Fibroblast of skin of right quadriceps (primary cell): ENCODE results near the gene MYO5B.
"Not testable (repeated sequence)": the region's sequence is repeated elsewhere in the genome, so short reads cannot be mapped to it uniquely, and the experiment has no call there.

Source experiments
- DNase-seq: peaks from one replicate; pipeline ENCODE4 v3.0.0-alpha.2; 2013

Gene MYO5B

DNA sequence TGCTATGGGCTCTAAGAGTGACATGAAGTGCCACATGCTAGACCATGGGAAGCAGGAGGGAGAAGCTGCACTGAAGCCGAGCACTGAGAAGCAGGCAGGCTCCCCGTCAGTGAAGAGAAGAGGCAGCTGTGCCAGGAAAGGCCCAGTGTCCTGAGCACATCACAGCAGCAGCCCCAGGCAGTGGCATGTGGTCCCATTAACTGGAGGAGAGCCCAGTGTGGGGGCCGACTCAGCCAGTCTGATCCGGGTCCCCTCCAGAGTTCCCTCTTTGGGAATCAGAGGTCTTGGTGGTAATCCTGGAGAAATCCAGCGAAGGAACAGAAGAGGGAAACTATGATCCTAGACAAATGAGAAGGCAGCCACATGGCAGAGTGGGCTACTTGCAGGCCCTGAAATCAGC, 284.9 kb downstream of the MYO5B start:
- no peak for DNase-seq

DNA sequence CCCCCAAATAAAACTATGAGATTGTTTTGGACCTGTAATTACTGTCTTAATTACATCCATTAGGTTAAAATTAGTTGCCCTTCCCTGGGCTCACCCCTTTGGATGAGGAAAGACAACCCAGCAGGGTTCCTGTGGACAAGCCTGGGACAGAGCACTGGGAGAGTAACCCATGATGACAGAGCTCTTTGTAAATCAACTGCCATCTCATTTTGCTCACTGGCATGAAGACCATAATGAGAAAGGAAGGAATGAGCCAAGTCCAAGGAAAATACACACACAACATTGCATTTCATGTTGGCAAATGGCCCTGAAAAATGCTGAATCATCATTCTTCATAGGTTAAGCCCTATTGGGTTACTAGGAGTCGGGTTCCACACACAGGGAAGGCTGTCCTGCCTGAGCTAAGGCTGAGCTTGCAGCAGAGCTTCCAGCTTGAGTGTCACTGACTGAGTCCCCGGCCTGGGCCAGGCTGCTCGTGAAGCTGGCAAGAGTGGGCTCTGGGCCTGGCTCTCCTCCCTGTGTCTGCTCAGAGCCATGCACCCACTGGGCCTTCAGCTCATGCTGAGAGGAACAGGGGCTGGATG, 287.5 kb downstream of the MYO5B start:
- DNase-seq, result peak; percentile 18

DNA sequence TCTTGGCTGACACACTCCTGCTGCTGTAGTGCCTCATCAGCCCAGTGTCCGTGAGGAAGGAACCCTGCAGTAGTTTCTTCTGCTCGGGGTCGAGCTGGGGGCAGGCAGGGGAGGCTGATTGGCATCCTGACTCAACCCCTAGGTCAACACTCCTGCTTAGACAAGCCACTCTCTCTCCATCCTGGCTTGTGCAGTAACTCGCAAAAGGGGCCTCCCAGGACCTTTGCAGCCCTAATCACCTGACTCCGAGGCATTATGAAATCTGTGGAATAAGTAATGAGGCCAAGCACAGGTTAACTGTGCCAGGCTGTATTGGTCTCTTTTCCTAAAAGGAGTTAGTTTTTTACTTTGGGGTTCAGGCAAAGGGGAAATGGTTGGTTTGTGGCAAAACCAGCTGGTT, 289.2 kb downstream of the MYO5B start:
- DNase-seq, result no peak

DNA sequence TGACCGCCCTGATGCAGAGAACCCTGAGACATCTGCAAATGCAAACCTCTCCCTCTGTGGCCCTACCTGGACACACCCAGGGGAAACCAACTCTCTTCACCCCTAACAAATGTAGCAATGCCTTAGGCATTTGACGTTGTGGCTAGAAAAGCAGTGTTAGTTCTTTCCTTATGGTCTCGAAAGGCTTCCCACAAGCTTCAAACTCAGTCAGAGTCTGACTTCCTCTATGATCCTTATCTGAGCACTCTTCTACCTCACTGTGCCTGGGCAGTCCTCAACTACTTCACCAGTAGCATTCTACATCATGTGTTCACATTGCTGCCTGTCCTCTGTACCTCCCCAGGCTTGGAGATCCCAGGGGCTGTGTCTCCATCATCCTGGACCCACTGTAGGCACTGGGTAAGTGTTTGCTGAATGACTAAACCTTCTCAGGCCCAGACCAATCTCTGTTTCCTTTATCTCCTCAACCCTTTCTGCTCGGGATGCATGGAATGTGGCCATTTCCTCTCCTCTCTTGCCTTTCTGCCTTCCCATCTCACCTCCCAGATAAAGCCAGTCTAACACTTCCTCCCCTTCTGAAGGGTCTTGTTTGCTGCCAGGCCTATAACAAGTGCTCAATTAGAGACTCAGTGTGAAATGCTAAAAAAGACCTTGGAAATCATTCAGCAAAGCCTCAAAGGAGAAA, 289.9 kb downstream of the MYO5B start:
- no peak for DNase-seq

DNA sequence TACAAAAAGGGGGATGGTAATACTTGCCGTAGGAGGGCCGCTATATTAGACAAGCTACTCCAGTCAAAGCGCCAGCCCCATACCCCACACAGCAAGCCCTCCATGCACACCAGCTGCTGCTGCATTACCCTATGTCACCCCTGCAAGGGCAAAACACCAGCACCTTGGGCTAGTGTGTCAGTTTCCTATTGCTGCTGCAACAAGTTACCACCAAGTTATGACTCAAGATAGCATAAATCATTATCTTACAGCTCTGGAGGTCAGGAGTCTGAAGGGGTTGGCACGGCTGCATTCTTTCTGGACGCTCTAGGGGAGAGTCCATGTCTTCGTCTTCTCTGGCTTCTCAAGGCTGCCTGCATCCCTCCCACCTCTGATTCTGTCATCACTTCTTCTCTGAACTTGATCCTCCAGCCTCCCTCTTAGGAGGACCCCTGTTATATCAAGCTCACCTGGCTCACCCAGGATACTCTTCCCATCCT, 293.0 kb downstream of the MYO5B start:
- DNase-seq, result no peak

DNA sequence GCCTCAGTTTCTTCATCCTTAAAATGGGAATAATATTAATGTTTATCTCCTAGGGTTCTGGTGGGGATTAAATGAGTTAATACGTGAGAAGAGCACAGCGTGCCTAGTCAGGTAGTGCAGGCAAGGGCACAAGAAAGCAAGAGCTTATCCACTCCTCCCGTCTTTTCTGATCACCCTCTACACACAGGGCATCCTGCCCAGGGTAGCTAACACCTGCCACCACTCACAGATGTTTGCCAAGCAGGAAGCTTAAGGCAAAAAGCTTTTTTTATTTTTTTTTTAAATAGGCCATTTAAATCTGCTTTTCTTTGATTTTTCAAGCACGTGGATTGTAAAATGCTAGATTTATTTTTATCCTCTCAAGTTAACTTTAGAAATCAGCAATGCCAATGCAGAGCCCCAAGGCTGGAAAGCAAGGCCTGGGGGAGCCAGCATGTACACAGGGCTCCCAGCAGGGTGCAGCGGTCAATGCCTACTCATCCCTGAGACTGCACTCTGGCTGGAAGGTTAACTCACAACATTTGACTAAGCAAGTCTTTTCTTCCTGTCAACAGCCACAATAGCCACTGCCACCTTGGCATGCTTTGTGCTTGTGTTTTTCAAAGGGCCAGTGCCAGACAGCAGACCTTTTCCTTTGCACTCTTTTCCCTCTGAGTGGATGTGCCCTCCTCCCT, 295.2 kb downstream of the MYO5B start:
- DNase-seq, result no peak

DNA sequence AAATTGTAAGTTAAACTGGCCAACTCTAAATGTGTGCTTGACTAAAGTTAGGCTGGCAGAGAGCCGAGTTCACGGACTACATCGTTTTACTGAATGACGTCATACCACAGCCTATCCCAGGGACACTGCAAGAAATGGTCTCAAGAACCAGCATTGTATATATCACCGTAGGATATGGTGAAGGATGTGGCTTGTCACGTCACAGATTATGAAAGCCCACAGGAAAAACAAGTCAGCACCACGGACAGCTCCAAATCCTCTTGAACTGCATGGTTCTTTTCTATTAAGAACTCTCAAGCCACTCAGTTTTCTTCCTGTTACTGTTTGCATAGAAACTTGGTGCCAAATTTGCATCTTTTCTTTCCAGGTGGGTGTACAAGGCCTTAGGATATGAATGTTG, 296.5 kb downstream of the MYO5B start:
- DNase-seq, result peak; percentile 68

DNA sequence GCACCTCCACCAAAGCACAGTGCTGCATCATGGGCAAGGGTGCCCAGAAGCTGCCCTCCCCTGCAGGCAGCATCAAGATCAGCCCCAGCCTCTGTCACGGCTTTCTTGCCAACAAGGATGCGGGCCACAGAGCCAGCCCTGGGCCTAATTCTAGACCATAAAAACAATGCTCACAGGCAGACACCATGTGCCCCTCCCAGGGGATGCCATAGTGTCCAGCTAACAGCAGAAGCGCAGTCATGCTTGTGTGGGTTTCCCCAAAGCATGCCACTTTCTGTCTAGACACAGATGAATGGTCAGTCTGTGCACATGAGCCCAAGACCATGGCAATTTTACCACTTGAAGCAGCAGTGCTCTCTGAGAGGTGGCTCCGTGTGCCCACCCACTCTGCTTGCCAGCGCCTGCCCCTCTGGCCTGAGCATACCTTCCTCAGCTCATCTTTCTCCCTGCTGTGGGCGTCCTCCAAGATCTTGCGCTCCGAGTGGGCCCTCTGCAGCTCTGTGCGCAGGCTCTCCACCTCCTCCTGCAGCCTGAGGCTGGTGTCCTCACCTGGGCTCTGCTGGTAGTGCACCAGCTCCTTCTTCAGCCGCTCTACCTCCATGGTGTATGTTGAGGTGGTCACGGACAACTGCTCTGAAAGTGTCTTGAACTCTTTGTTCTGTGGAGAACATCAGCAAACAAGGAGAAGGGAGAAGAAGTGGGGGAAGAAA, 300.3 kb downstream of the MYO5B start:
- no peak for DNase-seq

DNA sequence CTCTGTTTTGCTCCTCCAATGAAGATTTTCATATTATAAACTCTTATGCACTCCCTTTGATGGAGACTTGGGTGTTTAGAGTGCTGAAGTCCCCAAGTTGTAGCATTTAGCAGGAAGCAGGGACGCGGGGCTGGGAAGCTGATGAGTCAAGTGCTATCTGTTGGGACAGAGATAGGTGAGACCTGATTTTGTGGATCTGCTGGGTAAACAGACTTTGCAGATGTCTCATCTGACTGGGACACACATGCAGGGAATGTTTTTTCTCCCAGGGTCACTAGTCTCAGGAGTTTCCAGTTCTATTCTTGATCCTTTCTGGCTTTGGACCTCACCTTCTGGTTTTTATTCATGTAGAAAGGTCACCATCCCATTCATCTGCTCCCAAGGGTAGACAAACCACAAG, 301.9 kb downstream of the MYO5B start:
- no peak for DNase-seq

DNA sequence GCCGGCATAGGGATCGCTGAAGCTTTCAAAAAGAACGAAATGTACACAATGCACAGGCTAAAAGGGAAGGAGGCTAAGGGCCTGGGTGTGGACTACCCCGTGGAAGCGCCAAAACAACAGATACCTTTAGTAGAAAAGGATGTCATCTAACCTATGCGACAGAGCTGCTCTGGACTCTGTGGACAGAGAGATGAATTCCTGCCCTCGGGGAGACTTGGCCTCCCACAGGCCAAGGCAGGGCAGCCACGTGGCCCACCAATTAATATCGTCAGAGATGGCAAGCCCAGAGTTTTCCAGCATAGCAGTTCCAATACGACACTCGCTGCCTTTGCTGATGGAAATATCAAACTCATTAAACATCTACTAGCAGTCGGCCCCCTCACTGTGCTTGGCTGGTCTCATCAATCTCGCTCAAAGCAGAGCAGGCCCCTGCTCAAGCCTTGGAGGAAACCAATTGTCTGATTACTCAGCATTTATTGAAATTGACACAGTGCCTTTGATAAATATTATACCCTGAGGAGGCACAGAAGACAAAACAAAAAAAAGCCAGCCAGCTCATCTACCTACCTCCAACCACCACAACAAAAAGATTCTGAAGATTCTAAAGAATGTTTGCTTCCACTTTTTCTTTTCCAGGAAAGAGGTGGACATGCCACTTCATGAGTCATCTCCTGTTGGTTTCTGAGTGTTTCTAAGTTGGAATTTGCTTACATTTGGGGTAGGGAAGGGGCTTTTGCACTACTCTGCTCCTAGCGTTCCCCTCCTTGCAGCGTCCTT, 302.6 kb downstream of the MYO5B start:
- peak; percentile 5 for DNase-seq

DNA sequence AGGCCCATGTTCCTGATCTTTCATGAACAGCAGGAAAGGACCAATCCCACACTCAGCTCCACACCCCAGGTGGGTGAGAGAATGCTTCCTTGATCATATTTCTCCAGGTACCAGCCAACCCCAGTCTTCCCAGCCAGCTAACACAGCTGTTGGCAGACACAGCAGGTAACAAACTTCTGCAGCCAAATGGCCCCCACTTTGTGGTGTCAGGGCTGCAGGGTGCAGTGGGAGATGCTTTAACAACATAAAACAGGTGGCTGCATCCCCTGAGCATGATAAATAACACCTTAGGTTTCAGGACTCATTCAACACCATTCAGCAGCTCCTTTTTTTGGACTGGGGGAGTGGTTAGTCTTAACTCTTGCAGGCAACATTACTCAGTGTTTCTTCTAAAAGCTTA, 304.9 kb downstream of the MYO5B start:
- no peak for DNase-seq

DNA sequence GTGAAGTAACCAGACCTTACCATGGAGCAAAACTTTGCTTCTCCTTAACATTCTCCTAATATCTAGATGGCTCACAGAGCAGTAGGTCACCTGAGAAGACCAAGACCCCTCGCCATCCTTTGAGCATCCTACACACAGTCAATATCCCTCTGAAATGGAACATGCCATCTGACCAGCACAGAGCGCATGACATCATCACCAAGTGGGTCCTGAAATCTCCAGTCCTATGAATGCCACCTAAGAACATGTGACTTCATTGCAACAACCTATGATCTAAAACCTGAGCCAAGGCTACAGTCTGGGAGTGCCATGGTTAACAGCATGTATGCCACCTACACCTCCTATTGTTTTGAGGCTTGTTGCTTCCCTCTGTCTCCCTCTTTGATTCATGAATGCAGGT, 305.4 kb downstream of the MYO5B start:
- DNase-seq, result not testable (repeated sequence)

DNA sequence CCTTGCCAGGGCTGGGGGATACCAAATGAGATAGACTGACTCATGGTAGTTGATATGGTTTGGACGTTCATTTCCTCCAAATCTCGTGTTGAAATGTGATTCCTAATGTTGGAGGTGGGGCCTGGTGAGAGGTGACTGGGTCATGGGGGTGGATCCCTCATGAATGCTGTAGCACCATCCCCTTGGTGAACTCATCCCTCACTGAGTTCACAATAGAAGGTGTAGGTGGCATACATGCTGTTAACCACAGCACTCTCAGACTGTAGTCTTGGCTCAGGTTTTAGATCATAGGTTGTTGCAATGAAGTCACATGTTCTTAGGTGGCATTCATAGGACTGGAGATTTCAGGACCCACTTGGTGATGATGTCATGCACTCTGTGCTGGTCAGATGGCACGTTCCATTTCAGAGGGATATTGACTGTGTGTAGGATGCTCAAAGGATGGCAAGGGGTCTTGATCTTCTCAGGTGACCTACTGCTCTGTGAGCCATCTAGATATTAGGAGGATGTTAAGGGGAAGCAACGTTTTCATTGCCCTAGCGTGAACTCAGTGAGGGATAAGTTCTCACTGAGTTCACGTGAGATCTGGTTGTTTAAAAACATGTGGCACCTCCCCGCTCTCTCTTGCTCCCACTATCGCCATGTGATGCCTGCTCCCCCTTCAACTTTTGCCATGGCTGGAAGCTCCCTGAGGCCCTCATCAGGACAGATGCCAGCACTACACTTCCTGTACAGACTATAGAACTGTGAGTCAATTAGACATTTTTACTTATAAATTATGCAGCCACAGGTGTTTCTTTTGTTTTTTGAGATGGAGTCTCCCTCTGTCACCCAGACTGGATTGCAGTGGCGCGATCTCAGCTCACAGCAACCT, 307.8 kb downstream of the MYO5B start:
- no peak for DNase-seq

DNA sequence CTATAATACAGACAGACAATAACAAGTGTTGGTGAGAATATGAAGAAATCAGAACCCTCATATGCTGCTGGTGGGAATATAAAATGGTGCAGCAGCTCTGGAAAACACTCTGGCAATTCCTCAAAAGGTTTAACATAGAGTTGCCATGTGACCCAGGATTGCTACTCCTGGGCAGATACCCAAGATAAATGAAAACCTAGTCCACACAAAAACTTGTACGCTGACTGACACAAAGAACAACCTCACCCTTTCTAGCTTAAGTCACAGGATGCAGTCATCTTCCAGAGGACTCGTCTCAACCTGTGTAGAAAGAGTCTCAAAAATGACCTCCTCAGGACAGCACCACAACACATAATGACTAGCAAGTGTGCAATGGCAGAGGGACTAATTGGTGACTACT, 310.0 kb downstream of the MYO5B start:
- no peak for DNase-seq

DNA sequence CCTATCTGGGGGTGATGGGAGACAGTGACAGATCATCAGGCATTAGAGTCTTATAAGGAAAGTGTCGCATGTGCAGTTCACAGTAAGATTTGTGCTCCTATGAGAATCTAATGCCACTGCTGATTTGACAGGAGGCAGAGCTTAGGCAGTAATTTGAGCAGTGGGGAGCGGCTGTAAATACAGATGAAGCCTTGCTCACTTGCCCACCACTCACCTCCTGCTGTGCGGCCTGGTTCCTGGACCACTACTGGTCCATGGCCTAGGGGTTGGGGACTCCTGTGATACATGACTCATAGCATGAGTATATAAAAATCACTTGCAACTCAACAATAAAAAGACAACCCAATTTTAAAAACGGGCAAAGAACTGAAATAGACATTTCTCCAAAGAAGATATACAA, 310.5 kb downstream of the MYO5B start:
- no peak for DNase-seq

DNA sequence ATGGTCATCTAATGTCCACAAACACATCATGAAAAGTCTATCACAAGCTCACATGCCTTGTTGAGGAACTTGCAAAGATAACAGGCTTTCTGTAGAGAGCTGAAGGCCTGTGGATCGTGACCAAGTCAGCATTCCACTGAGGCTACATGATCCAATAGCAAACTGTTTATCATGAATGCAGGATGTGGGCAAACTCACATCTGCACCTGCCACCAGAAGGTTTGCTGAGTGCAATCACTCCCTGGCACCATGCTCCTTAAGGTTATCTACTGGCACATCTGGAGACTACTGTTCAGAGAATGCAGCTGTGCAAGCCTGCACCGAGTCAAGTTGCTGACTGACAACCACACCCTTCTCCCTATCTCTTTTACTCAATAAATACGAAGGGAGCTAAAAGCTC, 314.3 kb downstream of the MYO5B start:
- no peak for DNase-seq

DNA sequence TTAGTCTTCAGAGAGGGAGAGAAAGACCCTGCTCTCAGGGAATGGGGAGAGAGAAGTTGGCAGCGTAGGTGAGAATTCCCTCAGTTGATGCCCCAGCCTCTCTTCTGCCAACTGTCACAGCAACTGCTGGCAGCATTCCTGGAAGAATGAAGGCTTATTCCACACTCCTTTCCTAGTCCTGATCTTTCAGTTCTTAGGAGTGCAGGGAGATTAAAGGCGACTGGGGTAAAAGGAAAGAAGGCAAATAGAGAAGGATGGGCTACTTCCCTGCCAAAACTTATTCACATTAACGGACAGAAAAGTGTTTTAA, 315.7 kb downstream of the MYO5B start:
- DNase-seq, result no peak

DNA sequence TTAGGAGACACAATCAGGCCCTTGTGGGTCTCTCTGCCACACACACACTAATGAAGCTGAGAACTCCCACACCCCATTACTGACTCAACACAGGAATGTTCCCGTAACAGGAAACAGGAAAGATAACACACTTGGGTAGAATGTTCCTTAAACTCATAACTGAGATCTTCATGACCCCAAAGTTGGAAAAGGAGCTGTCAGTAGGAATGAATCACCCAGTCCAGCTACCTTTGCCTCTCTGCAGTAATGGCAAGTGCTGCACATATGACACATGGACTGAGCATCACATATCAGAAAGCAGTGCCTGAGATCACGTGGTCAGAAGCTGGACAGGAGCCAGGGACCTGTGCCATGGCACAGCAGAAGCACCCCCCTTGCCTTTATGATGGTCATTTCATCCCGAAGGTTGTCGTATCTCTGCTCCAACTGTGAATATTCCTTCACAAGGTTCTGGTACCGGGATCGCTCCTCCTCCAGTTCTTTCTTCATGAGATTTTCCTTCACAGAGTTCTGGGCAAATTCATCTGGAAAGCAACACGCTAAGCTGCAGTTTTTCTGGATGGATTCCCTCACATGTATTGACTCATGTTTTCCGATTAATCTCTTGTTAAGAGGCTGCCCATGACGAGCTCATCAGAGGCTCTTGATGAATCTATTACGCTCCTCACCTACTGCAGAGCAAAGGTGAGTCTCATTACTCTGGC, 316.2 kb downstream of the MYO5B start:
- DNase-seq, result peak; percentile 2

DNA sequence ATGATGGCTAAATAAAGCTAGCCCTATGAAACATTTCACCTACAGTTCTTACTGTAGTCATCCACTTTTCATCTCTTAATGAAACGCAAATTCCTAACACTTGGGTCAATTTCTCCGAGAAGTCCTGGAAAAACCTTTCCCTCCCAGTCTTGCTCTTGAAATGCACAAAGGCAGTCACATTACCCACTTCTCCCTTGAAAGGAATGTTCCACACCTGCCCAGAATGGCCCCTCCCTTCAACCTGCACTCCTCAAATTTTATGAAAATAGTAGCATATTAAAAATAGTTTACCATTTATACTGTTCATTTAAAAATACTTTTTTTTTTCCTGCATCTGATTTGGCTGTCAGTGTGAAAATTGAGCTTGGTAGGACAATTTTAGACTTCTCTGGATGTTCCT, 316.9 kb downstream of the MYO5B start:
- DNase-seq, result no peak

DNA sequence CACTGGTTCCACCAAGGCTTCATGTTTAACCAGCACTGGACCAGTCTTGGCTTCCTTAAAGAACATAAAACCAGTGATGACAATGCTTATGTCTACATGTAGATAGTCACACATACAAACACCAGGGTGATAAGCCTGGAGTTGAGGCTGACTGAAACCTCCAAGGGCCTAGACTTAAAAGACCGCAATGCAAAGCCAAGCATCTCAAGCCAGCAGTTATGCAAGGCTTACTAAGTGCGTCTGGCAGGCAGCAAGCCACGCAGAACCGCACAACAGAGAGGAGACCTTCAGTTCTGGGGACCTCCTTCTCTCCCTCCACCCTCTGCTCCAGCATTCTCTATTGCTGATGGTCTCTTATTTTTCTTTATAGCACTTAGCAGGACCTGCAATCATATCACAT, 318.4 kb downstream of the MYO5B start:
- DNase-seq, result no peak

DNA sequence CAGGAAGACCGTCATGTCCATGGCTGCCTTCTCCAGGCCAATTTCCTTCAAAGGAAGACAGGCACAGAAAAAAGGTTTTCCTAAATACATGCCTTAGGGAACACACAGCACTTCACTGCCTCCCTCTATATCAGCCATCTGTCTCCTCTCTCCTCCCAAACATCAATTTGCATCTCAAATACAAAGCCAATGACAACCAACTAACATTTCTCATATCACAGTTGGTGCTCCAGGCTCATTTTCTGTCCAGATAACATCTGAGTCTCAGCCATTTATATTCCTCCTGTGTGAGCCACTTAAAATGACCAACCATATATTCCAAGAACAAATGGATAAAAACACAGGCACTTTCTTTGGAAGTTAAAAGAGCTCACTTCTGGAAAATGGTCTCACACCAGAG, 319.2 kb downstream of the MYO5B start:
- DNase-seq, result no peak

DNA sequence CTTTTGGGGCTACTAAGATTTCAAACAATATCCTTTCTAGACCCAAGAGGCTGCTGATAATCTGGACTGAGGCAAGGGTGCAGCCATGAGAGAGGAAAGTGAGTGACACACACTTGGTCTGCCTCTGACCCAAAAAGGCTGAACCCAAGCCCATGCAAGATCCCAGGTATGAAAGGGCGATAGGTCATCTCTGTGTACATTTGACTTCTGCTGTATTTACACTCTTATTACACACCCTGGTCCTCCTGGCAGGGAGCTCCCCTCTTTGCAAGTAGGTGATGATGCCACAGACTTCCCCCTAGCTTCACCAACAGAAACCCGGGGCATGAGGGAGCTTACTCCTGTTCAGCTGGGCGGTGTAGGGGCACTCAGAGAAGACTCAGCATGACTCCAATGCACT, 319.8 kb downstream of the MYO5B start:
- DNase-seq, result no peak
